Brain pericyte (primary cell): Measurements from ENCODE around the gene SHKBP1.
"Not testable (repeated sequence)": the region's sequence is repeated elsewhere in the genome, so short reads cannot be mapped to it uniquely, and the experiment has no call there.

Experiments
- DNase-seq: peaks from one replicate; pipeline ENCODE4 v3.0.0-alpha.2; 2012; ENCODE audit warnings: low read depth, low spot score

The SHKBP1 gene

GRCh38 chr19:40555978-40556689 lies 20.5 kb upstream of the SHKBP1 start:
- no peak for DNase-seq

- DNase-seq = no peak
These were observed 19.6 kb upstream of the SHKBP1 start for GRCh38 chr19:40556953-40557530.

- no peak for DNase-seq
These were observed 17.3 kb upstream of the SHKBP1 start for GRCh38 chr19:40559394-40559793.

- DNase-seq = no peak
These were observed 16.6 kb upstream of the SHKBP1 start for GRCh38 chr19:40560092-40560507.

GRCh38 chr19:40561947-40562346 lies 14.7 kb upstream of the SHKBP1 start:
- DNase-seq = no peak

- not testable (repeated sequence) for DNase-seq
These were observed 12.1 kb upstream of the SHKBP1 start for GRCh38 chr19:40564535-40564934.

GRCh38 chr19:40565355-40565754 lies 11.3 kb upstream of the SHKBP1 start:
- no peak for DNase-seq

GRCh38 chr19:40565910-40566495 lies 10.7 kb upstream of the SHKBP1 start:
- no peak for DNase-seq

GRCh38 chr19:40567040-40567749 lies 9.5 kb upstream of the SHKBP1 start:
- DNase-seq = no peak

- no peak for DNase-seq
These were observed 8.8 kb upstream of the SHKBP1 start for GRCh38 chr19:40567750-40568494.

- DNase-seq = peak; percentile 98
These were observed 6.2 kb upstream of the SHKBP1 start for GRCh38 chr19:40570313-40571004.

- DNase-seq = no peak
These were observed 5.7 kb upstream of the SHKBP1 start for GRCh38 chr19:40571005-40571318.

- no peak for DNase-seq
These were observed 4.7 kb upstream of the SHKBP1 start for GRCh38 chr19:40571831-40572495.

GRCh38 chr19:40575326-40575725 lies 1.3 kb upstream of the SHKBP1 start:
- no peak for DNase-seq

GRCh38 chr19:40576151-40576584 lies 505 bp upstream of the SHKBP1 start:
- DNase-seq = no peak

GRCh38 chr19:40578442-40578908 lies 1.8 kb downstream of the SHKBP1 start:
- no peak for DNase-seq

- no peak for DNase-seq
These were observed 3.9 kb downstream of the SHKBP1 start for GRCh38 chr19:40580619-40581018.

- no peak for DNase-seq
These were observed 4.9 kb downstream of the SHKBP1 start for GRCh38 chr19:40581531-40581930.

- DNase-seq = no peak
These were observed 5.8 kb downstream of the SHKBP1 start for GRCh38 chr19:40582467-40582866.

- DNase-seq = no peak
These were observed 6.6 kb downstream of the SHKBP1 start for GRCh38 chr19:40583283-40583682.

GRCh38 chr19:40584007-40584406 lies 7.3 kb downstream of the SHKBP1 start:
- DNase-seq = no peak
